ENCODE results near the gene DPM1.

The DPM1 gene

DNA sequence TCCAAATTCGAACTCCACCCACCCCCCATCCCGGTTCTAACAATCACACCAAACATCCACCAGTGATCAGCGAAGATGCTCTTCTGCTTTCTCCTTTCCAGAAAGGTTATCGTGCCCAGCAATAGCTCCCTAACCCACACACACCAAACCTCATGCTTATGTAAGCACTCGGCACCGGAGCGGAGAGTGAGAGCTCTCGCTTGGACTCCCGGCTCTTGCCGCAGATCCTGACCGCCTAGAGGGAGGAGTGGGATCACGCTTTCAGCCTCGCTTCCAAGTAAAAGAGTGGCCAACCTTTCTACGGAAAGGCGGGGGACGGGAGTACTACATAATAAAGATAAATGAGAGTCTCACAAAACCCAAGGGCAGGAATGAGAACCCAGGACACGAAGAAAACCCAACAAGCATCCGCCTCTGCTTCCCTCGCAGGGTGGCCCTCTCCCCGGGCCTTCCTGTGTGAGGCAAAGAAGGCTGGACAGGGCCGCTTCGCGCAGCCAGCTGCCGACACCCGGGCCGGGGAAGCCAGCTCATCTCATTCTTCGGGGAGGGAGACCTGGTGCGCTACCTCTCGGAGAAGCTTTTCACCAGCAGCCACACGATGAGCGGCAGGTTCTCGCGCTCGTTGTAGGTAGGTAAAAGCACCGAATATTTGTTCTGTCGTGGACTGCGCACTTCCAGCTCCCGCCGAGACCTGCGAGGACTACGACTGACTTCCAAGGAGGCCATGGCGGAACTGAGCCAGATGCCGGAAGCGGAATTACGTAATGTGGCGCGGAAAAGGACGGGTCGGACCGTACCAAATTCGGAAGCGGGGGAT lies at the start of gene DPM1:
DPM1 (minus strand) TSS at position 735 of the 817 bp plus-strand sequence; CDS start at position 726, 9 bp downstream.
- TF ChIP-seq, protein P1, sequence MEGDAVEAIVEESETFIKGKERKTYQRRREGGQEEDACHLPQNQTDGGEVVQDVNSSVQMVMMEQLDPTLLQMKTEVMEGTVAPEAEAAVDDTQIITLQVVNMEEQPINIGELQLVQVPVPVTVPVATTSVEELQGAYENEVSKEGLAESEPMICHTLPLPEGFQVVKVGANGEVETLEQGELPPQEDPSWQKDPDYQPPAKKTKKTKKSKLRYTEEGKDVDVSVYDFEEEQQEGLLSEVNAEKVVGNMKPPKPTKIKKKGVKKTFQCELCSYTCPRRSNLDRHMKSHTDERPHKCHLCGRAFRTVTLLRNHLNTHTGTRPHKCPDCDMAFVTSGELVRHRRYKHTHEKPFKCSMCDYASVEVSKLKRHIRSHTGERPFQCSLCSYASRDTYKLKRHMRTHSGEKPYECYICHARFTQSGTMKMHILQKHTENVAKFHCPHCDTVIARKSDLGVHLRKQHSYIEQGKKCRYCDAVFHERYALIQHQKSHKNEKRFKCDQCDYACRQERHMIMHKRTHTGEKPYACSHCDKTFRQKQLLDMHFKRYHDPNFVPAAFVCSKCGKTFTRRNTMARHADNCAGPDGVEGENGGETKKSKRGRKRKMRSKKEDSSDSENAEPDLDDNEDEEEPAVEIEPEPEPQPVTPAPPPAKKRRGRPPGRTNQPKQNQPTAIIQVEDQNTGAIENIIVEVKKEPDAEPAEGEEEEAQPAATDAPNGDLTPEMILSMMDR (IDR thresholded peaks at IDR 0.05), result no peak
- intact Hi-C loops (cut with DNase I; ENCODE audit: low total_unique reads), result loop anchor here (10.0 kb wide), 1 partner anchor 497 kb away; no protein-coding TSS in a partner anchor
- no peaks in the 10 kb centered on the region for H3K27me3 ChIP-seq
- peak; percentile 83 to 91 for DNase-seq
- peak within 1 kb of the TSS; percentile 83 to 88 for H3K4me3 ChIP-seq
- H3K9me3 ChIP-seq, result no peaks in the 10 kb centered on the region
- H3K36me3 ChIP-seq, result peaks cover 13 to 24% (median 20%) of the 10 kb centered on the region in 3 donors
- H3K4me1 ChIP-seq, result peaks cover 0 to 50% (median 33%) of the 10 kb centered on the region in 4 donors
- H3K27ac ChIP-seq, result peak within 1 kb of the TSS; percentile 87 to 88

DNA sequence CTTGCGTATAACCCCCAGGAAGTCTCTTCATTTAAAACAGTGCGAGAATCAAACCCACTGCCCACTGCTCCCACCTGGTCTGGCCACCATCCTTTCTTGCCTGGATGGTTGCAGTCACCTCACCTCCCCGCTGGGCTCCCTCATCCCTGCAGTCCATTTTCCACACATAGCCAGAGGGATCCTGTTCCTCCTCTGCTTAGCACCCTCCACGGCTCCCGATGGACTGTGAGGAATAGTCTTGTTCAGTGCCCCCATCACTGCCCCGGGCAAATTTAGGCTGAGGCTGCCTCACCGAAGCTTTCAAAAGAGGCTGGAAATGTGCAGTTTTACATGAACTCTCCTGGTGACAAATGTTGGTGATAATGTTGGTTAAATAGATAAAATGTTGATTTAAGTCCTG lies 46.9 kb upstream of the DPM1 start:
- H3K27ac ChIP-seq, result no peak overlapping the region
- H3K4me1 ChIP-seq, result no peaks in the 10 kb centered on the region
- no peaks in the 10 kb centered on the region for H3K36me3 ChIP-seq
- intact Hi-C loops (cut with DNase I; ENCODE audit: low total_unique reads), result no loop called here
- no peak for DNase-seq
- no peaks in the 10 kb centered on the region for H3K9me3 ChIP-seq
- TF ChIP-seq, protein P1 (IDR thresholded peaks at IDR 0.05), result no peak
- H3K4me3 ChIP-seq, result no peak overlapping the region
- H3K27me3 ChIP-seq, result peaks cover 0 to 42% of the 10 kb centered on the region in 2 donors

DNA sequence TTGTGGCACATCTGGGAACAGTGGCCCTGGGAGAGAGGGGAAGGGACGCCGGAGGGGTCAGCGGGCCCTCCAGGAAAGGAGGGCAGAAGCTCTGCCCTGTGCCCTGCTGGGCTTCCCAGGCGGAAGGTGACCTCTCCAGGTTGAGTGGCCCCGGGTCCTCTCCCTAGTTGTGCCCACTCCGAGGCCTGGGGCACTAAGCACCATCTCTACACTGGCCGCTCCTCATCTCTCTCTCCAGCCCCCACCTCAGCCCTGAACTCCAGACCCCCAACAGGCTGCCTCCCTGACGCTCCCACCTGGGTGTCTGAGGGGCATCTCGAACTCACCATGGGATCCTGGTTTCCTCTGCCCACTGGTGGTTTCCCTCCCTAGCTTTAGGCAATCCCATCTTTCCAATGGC lies 46.4 kb upstream of the DPM1 start:
- Histone ChIP-seq H3K4me3 (no peak overlapping the region), H3K36me3 (no peaks in the 10 kb centered on the region), H3K9me3 (no peaks in the 10 kb centered on the region), H3K27ac (no peak overlapping the region), H3K27me3 (peaks cover 0 to 46% of the 10 kb centered on the region in 2 donors), H3K4me1 (no peaks in the 10 kb centered on the region)
- no peak for DNase-seq
- intact Hi-C loops (cut with DNase I; ENCODE audit: low total_unique reads), result no loop called here
- TF ChIP-seq, protein P1 (IDR thresholded peaks at IDR 0.05), result no peak

DNA sequence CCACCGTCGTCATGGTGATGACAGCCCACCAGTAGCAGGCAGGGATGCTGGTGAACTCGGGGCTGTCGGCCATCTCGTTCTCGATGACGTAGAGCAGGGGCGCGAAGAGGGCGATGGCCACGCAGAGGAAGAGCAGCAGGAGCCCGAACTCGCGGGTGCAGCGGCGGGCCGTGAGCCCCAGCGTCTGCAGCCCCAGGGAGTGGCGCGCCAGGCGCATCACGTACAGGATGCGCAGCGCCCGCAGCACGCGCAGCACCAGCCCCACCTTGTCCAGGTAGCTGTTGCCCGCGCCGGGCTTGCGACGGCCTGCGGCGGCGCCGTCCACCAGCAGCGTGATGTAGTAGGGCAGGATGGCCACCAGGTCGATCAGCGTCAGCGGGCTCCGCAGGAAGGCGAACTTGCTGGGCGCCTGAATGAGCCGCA lies 46.0 kb upstream of the DPM1 start:
- intact Hi-C loops (cut with DNase I; ENCODE audit: low total_unique reads), result no loop called here
- Histone ChIP-seq H3K27me3 (peaks cover 0 to 46% of the 10 kb centered on the region in 2 donors), H3K27ac (no peak overlapping the region), H3K4me1 (no peaks in the 10 kb centered on the region), H3K9me3 (no peaks in the 10 kb centered on the region), H3K36me3 (no peaks in the 10 kb centered on the region), H3K4me3 (no peak overlapping the region)
- TF ChIP-seq, protein P1 (IDR thresholded peaks at IDR 0.05), result no peak
- no peak for DNase-seq

DNA sequence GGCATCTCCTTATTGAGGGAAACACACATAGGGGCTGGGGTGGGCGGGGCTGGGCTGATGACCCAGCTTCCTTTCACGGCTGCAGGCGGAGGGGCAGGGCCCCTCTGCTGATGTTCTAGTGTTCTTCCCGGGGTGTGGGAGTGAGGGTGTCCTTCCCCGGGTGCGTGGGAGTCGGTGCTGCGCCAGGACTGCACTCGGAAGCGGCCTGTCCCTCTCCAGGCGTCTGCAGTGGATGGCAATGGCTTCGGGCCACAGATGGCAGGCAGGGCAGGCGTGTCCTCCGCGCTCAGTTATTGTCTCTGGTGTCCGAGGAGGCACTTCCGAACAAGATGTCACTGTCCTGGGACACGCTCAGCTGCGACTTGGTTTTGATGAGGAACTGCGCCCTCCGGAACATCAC lies 45.4 kb upstream of the DPM1 start:
- no peaks in the 10 kb centered on the region for H3K9me3 ChIP-seq
- H3K27ac ChIP-seq, result no peak overlapping the region
- intact Hi-C loops (cut with DNase I; ENCODE audit: low total_unique reads), result no loop called here
- H3K4me3 ChIP-seq, result no peak overlapping the region
- H3K4me1 ChIP-seq, result no peaks in the 10 kb centered on the region
- peaks cover 0 to 48% of the 10 kb centered on the region in 2 donors for H3K27me3 ChIP-seq
- TF ChIP-seq, protein P1 (IDR thresholded peaks at IDR 0.05), result no peak
- H3K36me3 ChIP-seq, result no peaks in the 10 kb centered on the region
- no peak for DNase-seq

Measured in tibial artery (tissue), 4 donors.